ENCODE data around the gene RNFT2. TPM values are rescaled to one million over a fixed set of nuclear protein-coding genes. Genes with fewer than 3 reads are reported as not detected.
A peak's percentile ranks its signal among the peaks of the same experiment; 100 is the strongest.
"Not testable (repeated sequence)": the region's sequence is repeated elsewhere in the genome, so short reads cannot be mapped to it uniquely, and the experiment has no call there.

The RNFT2 gene
- total RNA-seq, 1 experiment from 2014 or later = 5.3 TPM

DNA sequence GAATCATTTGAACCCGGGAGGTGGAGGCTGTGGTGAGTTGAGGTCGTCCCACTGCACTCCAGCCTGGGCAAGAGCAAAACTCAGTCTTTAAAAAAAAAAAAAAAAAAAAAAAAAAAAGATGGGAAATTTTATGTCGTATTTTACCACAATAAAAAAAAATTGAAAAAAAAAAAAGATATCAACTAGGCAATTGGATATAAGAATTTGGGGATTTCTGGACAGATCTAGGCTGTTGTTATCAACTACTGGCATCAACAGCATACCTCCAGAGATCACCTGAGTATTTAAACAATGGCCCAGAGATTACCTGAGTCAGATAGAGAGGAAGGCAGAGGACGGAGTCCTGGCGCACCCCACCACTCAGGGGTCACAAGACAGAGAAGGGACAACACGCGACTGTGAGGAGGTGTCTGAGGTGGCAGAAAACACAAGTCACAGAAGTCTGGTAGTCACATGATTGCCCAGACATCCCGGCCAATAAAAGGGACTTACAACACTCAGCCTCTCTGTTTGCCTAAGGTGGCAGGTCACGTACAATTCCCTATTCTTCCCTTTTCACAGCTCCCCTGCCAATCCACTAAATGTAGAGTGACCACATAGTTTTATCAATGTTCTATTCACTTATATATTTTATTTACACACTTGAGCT lies 2.0 kb upstream of the RNFT2 start:
- DNase-seq (ENCODE audit: low spot score) = no peak
- in situ Hi-C loops (cut with HindIII; ENCODE audit: low sequenced_read_pairs) = no loop called here

DNA sequence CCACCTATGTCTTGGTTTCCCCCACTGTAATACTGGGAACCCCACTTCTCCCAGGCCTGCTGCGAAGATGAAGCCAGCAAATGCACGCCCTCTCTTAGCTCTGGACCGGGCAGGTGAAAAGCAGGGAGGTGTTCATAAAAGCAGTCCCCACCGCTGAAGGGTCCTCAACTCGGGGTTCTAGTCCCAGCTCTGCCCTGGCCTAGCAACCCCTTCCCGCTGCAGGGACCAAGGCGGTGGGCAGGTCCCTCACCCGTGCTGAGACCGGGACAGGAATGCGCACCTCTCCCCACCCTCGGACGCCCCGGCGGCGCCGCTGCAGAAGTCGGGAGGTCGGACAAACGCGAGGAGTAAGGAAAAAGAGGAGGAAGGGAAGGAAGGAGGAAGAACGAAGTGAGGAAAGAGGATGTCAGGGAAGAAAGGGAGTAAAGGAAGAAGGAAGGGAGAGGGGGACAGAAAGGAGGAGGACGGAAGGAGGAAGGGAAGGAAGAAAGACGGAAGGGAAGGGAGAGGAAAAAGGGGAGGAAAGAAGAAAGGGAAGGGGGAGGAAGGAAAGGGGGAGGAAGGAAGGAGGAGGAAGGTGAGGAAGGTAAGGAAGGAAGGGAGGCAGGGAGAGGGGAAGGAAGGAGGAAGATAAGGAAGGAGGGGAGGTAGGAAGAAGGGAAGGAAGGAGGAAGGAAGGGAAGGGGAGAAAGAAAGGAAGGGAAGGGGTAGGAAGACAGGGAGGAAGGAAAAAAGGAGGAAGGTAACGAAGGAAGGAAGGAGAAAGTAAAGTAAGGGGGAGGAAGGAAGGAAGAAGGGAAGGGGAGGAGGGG lies 947 bp upstream of the RNFT2 start:
- in situ Hi-C loops (cut with HindIII; ENCODE audit: low sequenced_read_pairs) = no loop called here
- DNase-seq (ENCODE audit: low spot score) = peak; percentile 8

DNA sequence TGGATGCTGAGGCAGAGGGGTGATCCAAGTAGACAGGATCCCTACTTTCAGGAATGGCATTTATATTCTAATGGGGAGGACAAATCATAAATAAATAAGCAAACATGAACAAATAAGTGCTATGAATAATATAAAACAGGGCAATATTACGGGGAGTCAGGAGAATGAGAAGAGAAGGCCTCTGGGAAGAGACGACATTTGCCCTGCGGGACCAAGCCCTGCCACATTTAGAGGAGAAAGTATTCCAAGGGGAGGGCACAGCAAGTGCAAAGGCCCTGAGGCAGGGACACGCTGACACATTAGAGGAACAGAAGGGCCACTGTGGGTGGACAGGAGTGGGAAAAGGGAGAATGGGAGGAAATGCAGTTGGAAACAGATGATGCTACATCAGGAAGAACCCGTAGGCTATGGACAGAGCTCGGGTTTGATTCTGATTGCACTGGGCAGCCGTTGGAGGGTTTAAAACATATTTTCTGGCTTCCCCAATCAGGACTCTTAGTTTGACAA lies 1.3 kb downstream of the RNFT2 start:
- in situ Hi-C loops (cut with HindIII; ENCODE audit: low sequenced_read_pairs) = no loop called here

DNA sequence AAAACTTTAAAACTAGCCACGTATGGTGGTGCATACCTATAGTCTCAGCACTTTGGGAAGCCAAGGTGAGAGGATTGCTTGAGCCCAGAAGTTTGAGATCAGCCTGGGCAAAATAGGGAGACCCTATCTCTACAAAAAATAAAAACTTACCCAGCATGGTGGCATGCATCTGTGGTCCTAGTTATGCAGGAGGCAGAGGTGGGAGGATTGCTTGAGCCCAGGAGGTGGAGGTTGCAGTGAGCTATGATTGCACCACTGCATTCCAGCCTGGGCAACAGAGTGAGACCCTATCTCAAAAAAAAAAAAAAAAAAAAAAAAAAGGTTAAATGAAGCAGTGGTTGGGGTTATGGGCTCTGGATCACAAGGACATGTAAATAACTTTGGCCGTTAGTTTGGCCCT lies 4.7 kb downstream of the RNFT2 start:
- in situ Hi-C loops (cut with HindIII; ENCODE audit: low sequenced_read_pairs); DNase-seq (ENCODE audit: low spot score): not testable (repeated sequence)

More for the DNA sequence above, 1.3 kb downstream of the RNFT2 start:
- DNase-seq (ENCODE audit: low spot score) = no peak

DNA sequence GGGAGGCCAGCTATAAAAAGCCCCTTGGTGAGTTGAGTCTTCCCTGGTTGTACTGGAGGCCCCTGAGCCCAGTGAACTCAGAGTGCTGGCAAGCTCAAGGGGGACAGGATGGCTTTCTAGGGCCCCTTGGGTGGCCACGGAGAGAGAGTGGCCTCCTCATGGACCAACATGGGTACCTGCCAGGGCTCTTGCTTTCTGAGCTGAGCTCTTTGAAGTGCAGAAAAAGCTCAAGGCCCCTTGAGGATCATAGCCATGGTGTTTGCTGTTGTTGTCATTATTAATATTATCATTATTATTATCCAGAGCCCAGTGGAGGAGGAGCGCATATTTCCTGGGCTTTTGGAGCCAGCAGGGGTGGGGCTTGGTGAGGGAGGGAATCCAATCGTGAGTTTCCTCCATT lies 6.7 kb downstream of the RNFT2 start:
- no peak for DNase-seq (ENCODE audit: low spot score)
- in situ Hi-C loops (cut with HindIII; ENCODE audit: low sequenced_read_pairs) = no loop called here

DNA sequence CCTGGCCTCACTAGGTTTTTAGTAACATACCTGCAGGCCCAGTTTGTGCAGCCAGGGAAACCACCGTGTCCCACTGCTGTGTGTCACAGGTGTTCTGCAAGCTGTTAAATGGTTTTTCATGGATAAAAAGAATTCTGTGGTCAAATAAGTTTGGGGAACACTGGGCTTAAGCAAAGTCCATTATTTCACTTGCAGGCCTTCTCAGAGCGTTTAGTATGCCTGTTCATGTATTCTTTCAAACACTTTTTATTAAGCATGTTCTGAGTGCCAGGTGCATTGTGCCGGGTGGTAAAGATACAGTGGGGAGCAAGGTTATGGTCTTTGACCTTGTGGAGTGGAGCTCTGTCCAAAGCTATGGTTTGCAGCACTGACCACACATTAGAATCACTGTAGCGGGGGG lies 7.4 kb downstream of the RNFT2 start:
- no peak for DNase-seq (ENCODE audit: low spot score)
- in situ Hi-C loops (cut with HindIII; ENCODE audit: low sequenced_read_pairs) = no loop called here

DNA sequence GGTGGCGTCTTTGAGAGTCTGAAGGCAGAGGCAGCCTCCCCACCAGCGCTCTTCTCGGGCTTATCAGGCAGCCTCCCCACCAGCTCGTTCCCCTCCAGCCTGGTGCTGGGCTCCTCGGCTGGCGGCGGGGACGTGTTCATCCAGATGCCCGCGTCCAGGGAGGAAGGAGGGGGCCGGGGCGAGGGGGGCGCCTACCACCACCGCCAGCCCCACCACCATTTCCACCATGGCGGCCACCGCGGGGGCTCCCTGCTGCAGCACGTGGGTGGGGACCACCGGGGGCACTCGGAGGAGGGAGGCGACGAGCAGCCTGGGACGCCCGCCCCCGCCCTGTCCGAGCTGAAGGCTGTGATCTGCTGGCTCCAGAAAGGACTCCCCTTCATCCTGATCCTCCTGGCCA lies 11.8 kb downstream of the RNFT2 start:
- in situ Hi-C loops (cut with HindIII; ENCODE audit: low sequenced_read_pairs) = no loop called here
- DNase-seq (ENCODE audit: low spot score) = no peak

DNA sequence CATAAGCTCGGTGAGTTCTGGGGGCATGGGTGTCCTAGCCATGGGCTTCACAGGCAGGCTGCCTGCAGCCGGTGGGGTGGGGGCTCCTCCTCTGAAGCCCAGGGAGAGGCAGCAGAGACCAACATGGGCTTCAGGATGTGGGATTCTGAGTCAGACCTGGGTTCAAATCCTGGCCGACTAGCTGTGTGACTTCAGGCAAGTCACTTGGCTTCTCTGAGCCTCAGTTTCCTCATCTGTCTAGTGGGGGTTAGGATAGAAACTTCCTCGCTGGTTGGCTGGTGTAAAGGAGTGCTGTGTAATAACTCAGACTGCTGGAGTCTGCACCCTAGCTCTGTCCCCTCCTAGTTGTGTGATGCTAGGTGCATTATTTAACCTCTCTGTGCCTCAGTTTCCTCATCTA lies 12.2 kb downstream of the RNFT2 start:
- in situ Hi-C loops (cut with HindIII; ENCODE audit: low sequenced_read_pairs) = no loop called here
- DNase-seq (ENCODE audit: low spot score) = no peak

DNA sequence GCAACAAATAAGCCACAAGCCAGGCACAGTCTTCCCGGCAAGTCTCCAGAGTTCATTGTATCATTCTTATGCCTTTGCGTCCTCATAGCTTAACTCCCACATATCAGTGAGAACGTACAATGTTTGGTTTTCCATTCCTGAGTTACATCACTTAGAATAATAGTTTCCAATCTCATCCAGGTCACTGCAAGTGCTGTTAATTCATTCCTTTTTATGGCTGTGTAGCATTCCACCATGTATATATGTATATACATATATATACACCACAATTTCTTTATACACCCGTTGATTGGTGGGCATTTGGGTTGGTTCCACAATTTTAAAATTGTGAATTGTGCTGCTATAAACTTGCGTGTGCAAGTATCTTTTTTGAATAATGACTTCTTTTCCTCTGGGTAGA lies 16.0 kb downstream of the RNFT2 start:
- DNase-seq (ENCODE audit: low spot score); in situ Hi-C loops (cut with HindIII; ENCODE audit: low sequenced_read_pairs): not testable (repeated sequence)

DNA sequence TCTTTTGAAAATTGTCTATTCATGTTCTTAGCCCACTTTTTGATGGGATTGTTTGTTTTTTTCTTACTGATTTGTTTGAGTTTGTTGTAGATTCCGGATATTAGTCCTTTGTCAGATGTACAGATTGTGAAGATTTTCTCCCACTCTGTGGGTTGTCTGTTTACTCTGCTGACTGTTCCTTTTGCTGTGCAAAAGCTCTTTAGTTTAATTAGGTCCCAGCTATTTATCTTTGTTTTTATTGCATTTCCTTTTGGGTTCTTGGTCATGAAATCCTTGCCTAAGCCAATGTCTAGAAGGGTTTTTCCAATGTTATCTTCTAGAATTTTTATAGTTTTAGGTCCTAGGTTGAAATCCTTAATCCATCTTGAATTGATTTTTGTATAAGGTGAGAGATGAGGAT lies 16.7 kb downstream of the RNFT2 start:
- in situ Hi-C loops (cut with HindIII; ENCODE audit: low sequenced_read_pairs); DNase-seq (ENCODE audit: low spot score): not testable (repeated sequence)

DNA sequence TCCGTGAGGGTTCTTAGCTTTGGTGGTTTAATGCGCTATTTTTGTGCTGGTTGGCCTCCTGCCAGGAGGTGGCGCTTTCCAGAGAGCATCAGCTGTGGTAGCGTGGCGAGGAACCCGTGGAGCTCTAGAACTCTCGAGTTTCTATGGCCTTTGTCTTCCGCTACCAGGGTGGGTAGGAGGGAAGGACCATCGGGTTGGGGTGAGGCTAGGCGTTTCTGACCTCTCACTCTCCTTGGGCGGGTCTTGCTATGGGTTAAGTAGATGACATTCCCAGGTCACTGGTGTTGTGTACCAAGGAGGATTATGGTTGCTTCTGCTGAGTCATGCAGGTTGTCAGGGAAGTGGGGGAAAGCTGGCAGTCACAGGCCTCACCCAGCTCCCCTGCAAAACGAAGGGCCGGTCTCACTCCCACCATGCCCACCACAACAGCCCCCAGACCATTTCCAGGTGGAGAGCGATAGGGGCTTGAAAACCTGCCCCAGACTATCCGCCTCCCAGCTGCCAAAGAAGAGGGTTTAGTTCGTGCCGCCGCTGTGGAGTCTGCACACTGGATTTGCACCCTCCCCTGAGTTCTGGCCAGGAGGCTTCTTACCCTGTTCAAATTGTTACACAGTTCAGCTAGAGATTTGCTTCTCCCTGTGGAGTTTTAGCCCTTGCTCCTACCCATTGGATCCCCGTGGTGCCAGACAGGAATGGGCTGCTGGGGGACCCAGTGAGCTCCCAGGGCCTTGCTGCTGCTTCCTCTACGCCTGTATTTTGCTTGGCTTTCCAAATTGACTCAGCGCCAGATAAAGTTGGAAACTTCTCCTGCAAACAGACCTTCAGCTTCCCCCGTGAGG lies 21.9 kb downstream of the RNFT2 start:
- DNase-seq (ENCODE audit: low spot score) = no peak
- in situ Hi-C loops (cut with HindIII; ENCODE audit: low sequenced_read_pairs) = no loop called here

DNA sequence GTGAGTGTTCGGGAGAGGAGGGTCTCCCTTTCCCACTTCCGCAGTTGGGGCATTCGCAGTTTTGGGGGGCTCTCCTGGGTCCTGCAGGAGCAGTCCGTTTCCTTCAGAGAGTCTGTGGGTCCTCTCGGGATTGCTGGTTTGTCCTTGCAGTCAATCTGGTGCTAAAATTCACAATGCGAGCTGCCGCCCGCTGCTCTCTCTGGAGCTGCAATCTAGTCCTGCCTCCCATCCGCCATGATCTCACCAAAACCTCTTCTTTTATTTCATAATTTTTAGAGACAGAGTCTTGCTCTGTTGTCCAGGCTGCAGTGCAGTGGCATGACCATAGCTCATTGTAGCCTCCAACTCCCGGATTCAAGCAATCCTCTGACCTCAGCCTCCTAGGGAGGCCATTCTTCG lies 22.5 kb downstream of the RNFT2 start:
- in situ Hi-C loops (cut with HindIII; ENCODE audit: low sequenced_read_pairs) = no loop called here
- DNase-seq (ENCODE audit: low spot score) = no peak

DNA sequence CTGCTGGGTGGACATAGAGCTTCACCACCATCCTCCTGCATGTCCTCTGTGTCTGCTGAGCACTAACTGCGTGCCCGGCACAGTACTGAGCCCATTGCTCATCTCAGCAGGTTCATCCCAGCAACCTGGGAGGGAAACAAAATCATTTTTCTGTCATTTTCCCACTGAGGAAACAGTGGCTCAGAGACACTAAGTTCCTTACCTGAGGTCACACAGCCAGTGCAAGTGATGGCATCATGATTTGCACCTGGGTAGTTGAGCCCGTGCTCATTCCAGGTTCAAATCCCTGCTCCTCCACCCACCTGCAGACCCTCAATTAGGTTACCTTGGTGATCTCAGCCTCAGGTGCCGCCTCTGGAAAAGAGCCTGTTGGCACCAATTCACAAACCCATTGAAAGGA lies 23.4 kb downstream of the RNFT2 start:
- in situ Hi-C loops (cut with HindIII; ENCODE audit: low sequenced_read_pairs) = no loop called here
- no peak for DNase-seq (ENCODE audit: low spot score)

DNA sequence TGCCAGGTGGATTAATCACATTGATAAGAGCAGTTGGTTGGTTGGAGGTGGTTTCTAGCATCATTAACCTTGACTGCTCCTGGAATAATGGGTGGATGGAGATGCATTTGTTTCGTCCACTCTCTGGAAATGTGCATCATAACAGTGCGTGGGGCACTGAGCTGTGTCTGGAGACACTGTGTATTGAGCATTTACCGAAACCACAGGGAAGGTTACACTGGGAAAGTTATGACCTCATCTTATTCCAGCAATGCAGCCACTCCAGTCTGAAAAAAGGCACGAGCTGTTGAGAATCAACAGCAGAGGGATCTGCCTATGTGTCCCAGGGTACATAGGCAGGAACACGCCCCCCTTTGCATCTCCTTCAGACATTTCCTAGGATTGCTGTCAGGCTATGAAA lies 27.2 kb downstream of the RNFT2 start:
- DNase-seq (ENCODE audit: low spot score) = no peak
- in situ Hi-C loops (cut with HindIII; ENCODE audit: low sequenced_read_pairs) = no loop called here

DNA sequence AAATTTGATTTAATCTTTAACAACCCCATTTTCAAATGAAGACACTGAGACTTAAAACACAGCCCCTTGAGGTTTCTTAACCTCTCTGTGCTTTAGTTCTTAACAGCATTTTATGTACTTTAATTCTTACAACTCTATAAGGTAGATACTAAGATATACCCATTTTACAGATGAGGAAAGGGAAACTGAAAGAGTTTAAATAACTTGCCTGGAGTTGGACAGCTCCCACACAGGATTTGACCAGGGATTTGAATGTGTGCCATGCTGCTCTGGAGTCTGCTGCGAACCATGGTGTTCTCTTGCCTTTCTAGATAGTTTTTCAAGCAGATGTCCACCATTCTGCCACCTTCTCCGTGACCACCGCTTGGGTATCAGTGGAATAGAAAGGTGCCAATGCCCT lies 28.2 kb downstream of the RNFT2 start:
- no peak for DNase-seq (ENCODE audit: low spot score)
- in situ Hi-C loops (cut with HindIII; ENCODE audit: low sequenced_read_pairs) = no loop called here

DNA sequence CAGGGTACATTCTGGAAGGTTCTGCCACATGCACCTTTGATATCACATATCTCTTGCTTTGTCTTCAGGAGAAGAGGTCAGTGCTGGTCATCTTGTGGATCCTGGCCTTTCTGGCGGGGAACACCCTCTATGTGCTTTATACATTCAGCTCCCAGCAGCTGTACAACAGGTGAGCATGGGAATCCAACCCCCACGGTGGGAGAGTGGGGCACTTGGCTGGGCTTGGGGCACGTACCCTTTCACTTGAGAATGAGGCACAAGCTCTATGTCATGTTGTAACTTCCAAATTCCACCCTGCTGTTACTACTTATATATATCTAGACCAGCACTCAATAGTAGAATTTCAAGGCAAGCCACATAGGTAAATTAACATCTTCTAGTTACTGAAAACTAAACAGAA lies 28.6 kb downstream of the RNFT2 start:
- in situ Hi-C loops (cut with HindIII; ENCODE audit: low sequenced_read_pairs) = no loop called here
- no peak for DNase-seq (ENCODE audit: low spot score)

DNA sequence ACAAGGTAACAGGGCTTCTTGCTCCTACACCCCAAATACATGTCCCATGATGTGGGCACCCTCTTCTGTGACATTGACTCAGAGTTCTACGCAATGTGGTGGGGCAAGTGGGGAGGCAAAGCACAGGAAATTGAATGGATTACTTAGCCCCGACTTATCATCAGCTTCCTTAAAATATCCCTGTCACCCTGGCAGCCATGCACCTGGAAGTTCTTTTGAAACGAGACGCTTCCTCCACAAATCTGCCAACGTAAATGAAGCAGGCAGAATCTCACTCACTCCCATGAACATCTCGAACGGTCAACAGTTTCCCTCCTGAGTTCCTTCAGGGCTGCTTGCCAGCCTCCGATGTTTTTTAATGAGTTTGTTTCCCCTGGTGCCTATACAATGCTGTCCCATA lies 33.5 kb downstream of the RNFT2 start:
- in situ Hi-C loops (cut with HindIII; ENCODE audit: low sequenced_read_pairs) = no loop called here
- no peak for DNase-seq (ENCODE audit: low spot score)

DNA sequence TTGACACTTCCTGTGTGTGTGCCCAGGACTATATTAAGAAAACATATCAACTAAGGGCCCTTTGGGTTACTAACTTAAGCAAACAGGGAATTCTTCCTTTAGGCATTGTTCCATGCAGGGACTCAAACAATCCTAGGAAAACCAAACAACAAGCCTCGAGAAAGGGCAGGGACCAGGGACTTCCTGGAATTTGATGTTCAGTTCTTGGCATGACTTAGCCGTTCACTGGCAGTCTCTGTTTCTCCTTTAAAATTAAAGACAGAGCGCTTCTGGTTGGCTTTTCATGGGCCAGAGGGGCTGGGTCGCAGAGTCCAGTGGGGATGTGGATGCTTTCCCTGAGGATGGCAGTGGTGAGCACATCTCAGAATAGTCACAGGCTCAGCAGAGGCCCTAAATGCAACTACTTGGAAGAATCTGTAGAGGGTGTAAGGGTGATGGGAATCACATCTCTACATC lies 35.2 kb downstream of the RNFT2 start:
- DNase-seq (ENCODE audit: low spot score) = peak; percentile 5
- in situ Hi-C loops (cut with HindIII; ENCODE audit: low sequenced_read_pairs) = no loop called here

DNA sequence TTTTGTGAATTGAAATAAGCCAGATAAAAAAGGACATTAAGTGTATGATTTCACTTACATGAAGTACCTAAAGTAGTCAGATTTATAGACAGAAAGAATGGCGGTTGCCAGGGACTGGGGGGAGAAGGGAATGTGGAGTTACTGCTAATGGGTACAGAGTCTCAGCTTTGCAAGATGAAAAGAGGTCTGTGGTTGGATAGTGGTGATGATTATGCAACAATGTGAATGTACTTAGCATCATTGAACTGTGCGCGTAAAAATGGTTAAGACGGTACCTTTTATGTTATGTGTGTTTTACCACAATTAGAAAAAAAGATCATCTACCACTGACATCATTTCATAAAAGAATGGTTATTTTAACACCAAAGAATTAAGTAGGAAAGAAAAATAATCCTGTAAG lies 35.9 kb downstream of the RNFT2 start:
- in situ Hi-C loops (cut with HindIII; ENCODE audit: low sequenced_read_pairs) = no loop called here
- no peak for DNase-seq (ENCODE audit: low spot score)

DNA sequence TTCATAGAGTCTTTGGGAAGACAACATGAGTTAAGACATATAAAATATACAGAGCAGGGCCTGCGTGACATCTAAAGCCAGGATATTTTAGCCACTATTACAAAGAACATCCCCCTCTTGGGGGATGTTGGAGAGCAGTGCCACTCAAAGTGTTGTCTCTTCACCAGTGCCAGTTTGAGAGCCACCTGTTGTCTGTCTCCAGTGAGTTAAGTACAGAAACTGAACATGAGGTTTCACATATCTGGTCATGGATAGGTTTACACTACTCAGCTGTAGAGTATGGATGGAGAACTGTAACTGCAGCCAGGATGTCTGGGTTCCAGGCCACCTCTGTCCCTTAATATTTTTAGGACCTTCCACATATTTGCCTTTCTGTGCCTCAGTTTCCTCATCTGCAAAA lies 39.1 kb downstream of the RNFT2 start:
- in situ Hi-C loops (cut with HindIII; ENCODE audit: low sequenced_read_pairs) = no loop called here
- no peak for DNase-seq (ENCODE audit: low spot score)

Measured in G401 (cell line).